Subcutaneous abdominal adipose tissue (tissue), 5 donors: ENCODE results near the gene TPBGL.

ENCODE experiments used
- H3K27ac ChIP-seq: one replicate; pipeline ENCODE4 v1.7.0; 2013; ENCODE audit warnings: low read depth, mild to moderate bottlenecking, inconsistent platforms, low read length, moderate library complexity
- H3K27me3 ChIP-seq, 5 donors: one replicate each; pipeline ENCODE4 v1.7.0; 2013; ENCODE audit warnings: low read length in 5 of 5, inconsistent platforms in 1 of 5; ENCODE audit not compliant: control insufficient read depth in 5 of 5, insufficient read depth in 4 of 5
- H3K36me3 ChIP-seq, 5 donors: one replicate each; pipeline ENCODE4 v1.7.0; 2013; ENCODE audit warnings: low read length in 5 of 5; ENCODE audit not compliant: control insufficient read depth in 5 of 5, insufficient read depth in 5 of 5
- H3K4me1 ChIP-seq, 5 donors: one replicate each; pipeline ENCODE4 v1.7.0; 2013; ENCODE audit warnings: low read length in 5 of 5, mild to moderate bottlenecking in 3 of 5, moderate library complexity in 1 of 5; ENCODE audit not compliant: control insufficient read depth in 5 of 5, insufficient read depth in 5 of 5
- H3K4me3 ChIP-seq, 5 donors: one replicate each; pipeline ENCODE4 v1.7.0; 2013; ENCODE audit warnings: low read length in 5 of 5, low read depth in 1 of 5
- H3K9ac ChIP-seq, 5 donors: one replicate each; pipeline ENCODE4 v1.7.0; 2013; ENCODE audit warnings: low read length in 5 of 5, mild to moderate bottlenecking in 4 of 5, moderate library complexity in 3 of 5
- H3K9me3 ChIP-seq, 5 donors: one replicate each; pipeline ENCODE4 v1.7.0; 2013; ENCODE audit warnings: low read length in 5 of 5; ENCODE audit not compliant: control insufficient read depth in 5 of 5
- donor health status: healthy.
- donor health status: healthy.
- donor health status: healthy.
- donor health status: healthy.
- donor health status: healthy.

Gene TPBGL

DNA sequence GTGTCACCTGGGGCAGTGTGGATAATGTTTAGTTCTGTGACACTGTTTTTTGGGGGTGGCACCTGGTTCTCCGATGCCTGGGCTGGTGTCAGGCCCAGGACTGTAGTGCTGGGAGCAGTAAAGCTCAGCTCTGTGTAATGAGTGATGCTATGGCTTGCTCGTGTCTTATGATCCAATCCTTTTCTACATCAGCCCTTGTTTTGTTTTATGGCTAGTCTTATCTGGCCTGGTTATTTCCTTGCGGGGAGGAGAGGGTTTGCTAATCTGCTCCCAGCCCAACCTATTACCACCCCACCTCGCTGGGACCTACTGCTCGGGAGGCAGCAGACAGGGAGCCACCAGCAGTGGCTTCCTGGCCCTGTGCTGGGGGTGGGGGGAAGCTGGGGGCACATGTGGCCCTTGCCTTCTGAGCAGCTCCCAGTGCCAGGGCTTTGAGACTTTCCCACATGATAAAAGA is 35.0 kb upstream of the TPBGL start:
- H3K4me1 ChIP-seq = peaks cover 0 to 15% (median 4%) of the 10 kb centered on the region in 5 donors
- no peak overlapping the region for H3K9ac ChIP-seq
- H3K27me3 ChIP-seq = peaks cover 0 to 8% (median 4%) of the 10 kb centered on the region in 5 donors
- H3K9me3 ChIP-seq = no peaks in the 10 kb centered on the region
- no peak overlapping the region for H3K27ac ChIP-seq
- H3K36me3 ChIP-seq = peaks cover 0 to 14% (median 0%) of the 10 kb centered on the region in 5 donors
- no peak overlapping the region for H3K4me3 ChIP-seq

DNA sequence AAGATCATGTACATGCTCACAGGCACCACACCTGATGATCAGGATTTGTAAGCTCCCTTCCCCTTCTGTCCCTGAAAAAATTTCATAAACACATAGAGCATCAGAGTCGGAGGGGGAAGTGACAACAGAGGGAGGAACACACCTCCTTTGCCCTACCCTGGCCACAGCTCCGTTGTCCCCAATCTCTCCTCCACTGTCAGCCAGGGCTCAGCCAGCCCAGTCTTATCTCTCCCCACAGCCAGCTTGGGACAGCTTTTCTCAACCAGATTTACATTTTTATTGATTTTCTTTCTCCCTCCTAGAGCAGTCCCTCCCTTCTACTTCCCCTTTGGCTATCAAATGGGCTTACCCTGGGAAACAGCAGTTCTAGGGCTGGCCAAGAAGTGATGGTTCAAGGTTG is 32.1 kb upstream of the TPBGL start:
- no peak overlapping the region for H3K9ac ChIP-seq
- H3K9me3 ChIP-seq = no peaks in the 10 kb centered on the region
- peaks cover 0 to under 1% (median 0%) of the 10 kb centered on the region in 5 donors for H3K36me3 ChIP-seq
- H3K27me3 ChIP-seq = peaks cover 0 to 8% (median 4%) of the 10 kb centered on the region in 5 donors
- H3K27ac ChIP-seq = no peak overlapping the region
- peaks cover 0 to 14% (median 4%) of the 10 kb centered on the region in 5 donors for H3K4me1 ChIP-seq
- no peak overlapping the region for H3K4me3 ChIP-seq

- peaks cover 0 to 8% (median 4%) of the 10 kb centered on the region in 5 donors for H3K27me3 ChIP-seq
- H3K36me3 ChIP-seq = no peaks in the 10 kb centered on the region
- H3K9ac ChIP-seq = no peak overlapping the region
- no peaks in the 10 kb centered on the region for H3K9me3 ChIP-seq
- no peaks in the 10 kb centered on the region for H3K4me1 ChIP-seq
- no peak overlapping the region for H3K27ac ChIP-seq
- H3K4me3 ChIP-seq = no peak overlapping the region
Measured at GRCh38 chr11:75212411-75212810, 28.2 kb upstream of the TPBGL start.

GRCh38 chr11:75214411-75214821 is 26.2 kb upstream of the TPBGL start:
- Histone ChIP-seq H3K9me3 (no peaks in the 10 kb centered on the region), H3K36me3 (no peaks in the 10 kb centered on the region), H3K4me3 (no peak overlapping the region), H3K4me1 (no peaks in the 10 kb centered on the region), H3K27me3 (peaks cover 0 to 4% (median 3%) of the 10 kb centered on the region in 5 donors), H3K27ac (no peak overlapping the region), H3K9ac (no peak overlapping the region)

DNA sequence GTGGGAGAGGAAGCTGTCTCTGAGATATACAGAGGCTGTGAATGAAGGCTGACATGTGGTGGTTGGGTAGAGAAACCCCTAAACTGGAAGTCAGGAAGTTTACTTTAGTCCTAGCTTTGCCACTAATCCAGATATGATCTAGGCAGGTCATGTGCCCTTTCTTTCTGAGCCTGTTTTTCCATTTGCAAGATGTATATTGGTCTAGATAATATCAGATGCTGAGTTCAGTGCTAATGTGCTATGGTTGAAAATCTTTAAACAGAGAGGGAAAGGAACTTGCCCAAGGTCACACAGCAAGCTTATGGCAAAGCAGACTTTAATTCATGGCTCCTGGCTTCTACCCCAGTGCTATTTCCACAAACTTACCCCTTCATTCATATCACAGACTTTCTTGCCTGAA is 25.7 kb upstream of the TPBGL start:
- H3K27ac ChIP-seq = no peak overlapping the region

DNA sequence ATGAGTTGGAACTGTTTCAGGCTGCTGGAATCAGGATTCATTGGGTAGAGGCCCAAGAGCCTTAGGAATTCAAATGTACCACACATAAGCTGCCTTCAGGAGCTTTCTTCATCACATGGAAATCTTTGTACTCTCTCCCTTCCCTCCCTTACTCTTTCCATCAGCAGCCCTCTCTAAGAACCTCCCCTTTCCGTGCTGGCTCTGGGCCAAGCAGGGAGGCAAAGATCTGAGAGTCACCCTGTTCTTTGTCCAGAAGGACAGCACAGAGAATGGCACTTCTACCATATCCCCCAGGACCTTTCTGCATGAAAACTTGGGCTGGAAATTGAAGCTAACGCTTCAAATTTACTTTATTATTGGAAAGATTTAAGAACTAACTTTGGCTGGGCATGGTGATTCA is 20.7 kb upstream of the TPBGL start:
- peaks cover 0 to 4% (median 3%) of the 10 kb centered on the region in 5 donors for H3K27me3 ChIP-seq

More for the DNA sequence above, 25.7 kb upstream of the TPBGL start:
- H3K4me3 ChIP-seq = no peak overlapping the region
- no peaks in the 10 kb centered on the region for H3K9me3 ChIP-seq
- H3K36me3 ChIP-seq = no peaks in the 10 kb centered on the region
- peaks cover 0 to 4% (median 3%) of the 10 kb centered on the region in 5 donors for H3K27me3 ChIP-seq
- H3K4me1 ChIP-seq = no peaks in the 10 kb centered on the region
- no peak overlapping the region for H3K9ac ChIP-seq

DNA sequence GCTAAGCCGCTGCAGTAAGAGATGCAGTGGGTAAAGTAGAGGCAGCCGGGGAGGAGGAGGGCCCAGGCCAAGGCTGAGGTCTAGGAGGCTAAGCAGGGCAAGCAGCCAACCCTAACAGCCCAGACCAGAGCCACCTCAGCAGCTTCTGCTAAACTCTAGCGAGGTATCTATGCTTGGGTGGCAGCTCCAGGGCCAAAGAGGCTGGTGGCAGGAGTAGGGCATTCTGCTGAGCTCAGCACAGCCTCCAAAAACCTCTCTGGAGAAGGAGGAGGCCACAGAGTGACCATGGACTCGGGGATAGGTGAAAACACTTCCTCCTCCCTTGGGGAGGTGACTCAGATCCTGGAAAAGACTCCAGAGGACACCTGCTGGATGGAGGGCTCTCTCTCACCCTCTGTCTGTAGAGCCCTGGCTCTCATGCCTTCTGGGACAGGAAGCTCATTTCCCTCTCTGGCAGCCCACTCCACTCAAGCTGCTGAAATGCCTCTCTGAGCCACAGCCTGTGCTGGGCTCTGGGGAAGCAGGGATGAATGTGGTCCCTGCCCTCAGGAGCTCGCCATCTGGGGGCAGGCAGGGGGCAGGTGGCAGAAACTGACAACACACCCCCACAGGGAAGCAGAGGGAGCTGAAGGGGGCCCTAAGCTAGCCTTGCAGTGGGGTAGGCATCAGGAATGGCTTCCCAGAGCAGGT is 16.5 kb upstream of the TPBGL start:
- H3K9me3 ChIP-seq = no peaks in the 10 kb centered on the region
- no peak overlapping the region for H3K9ac ChIP-seq
- H3K27ac ChIP-seq = no peak overlapping the region
- no peaks in the 10 kb centered on the region for H3K36me3 ChIP-seq
- no peaks in the 10 kb centered on the region for H3K27me3 ChIP-seq
- H3K4me3 ChIP-seq = no peak overlapping the region
- H3K4me1 ChIP-seq = no peaks in the 10 kb centered on the region

More for the DNA sequence above, 20.7 kb upstream of the TPBGL start:
- H3K4me1 ChIP-seq = no peaks in the 10 kb centered on the region
- H3K4me3 ChIP-seq = no peak overlapping the region
- H3K27ac ChIP-seq = no peak overlapping the region
- H3K36me3 ChIP-seq = no peaks in the 10 kb centered on the region
- no peaks in the 10 kb centered on the region for H3K9me3 ChIP-seq
- H3K9ac ChIP-seq = no peak overlapping the region

- H3K9me3 ChIP-seq = no peaks in the 10 kb centered on the region
- no peak overlapping the region for H3K27ac ChIP-seq
- H3K36me3 ChIP-seq = no peaks in the 10 kb centered on the region
- no peak overlapping the region for H3K9ac ChIP-seq
- peaks cover 0 to 3% (median 0%) of the 10 kb centered on the region in 5 donors for H3K27me3 ChIP-seq
- no peak overlapping the region for H3K4me3 ChIP-seq
- no peaks in the 10 kb centered on the region for H3K4me1 ChIP-seq
Measured at GRCh38 chr11:75225794-75226193, 14.8 kb upstream of the TPBGL start.

DNA sequence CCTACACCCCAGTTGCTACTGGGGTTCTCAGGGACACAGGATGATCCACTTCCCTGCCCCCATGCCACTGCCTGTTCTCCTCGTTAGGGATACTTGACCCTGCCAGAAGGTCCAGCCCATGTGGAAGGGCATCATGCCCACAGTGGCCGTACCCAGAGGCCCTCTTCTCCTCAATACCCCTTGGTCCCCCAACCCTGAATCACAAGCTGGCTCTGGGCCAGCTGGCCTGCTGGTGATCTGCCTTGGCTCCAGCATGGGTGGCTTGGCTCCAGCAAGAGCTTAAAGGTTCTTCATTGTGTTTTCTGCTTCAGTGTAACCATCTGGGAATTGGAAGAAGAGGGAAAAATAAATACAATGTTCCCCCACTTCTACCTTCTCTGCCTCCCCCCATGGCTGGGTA is 11.1 kb upstream of the TPBGL start:
- Histone ChIP-seq H3K36me3 (no peaks in the 10 kb centered on the region), H3K27me3 (peaks cover 0 to 5% (median 3%) of the 10 kb centered on the region in 5 donors)

DNA sequence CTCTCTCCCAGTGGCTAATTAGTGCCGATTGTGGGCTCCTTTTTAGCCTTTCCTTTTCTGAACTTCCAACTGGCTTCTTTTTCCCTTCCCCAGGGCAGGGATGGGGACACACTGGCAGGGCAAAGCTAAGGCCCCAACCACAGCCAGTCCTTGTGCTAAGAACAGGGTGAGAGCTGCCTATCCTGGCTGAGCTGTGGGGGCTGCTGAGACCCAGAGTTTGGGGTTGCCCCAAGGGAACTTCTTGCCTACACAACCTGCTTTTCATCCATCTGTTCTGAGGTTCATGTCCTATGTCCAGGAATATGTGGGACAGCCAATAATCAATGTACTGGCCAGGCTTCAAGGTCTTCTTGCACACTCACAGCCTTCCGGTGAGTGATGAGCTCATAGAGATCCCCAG is 10.0 kb upstream of the TPBGL start:
- Histone ChIP-seq H3K36me3 (no peaks in the 10 kb centered on the region), H3K4me1 (no peaks in the 10 kb centered on the region), H3K9ac (no peak overlapping the region), H3K27me3 (peaks cover 0 to 8% (median 5%) of the 10 kb centered on the region in 5 donors), H3K9me3 (no peaks in the 10 kb centered on the region), H3K27ac (no peak overlapping the region), H3K4me3 (no peak overlapping the region)

More for the DNA sequence above, 11.1 kb upstream of the TPBGL start:
- Histone ChIP-seq H3K4me3 (no peak overlapping the region), H3K27ac (no peak overlapping the region), H3K4me1 (no peaks in the 10 kb centered on the region), H3K9ac (no peak overlapping the region), H3K9me3 (no peaks in the 10 kb centered on the region)
